ENCODE data around the gene MOB3A. TPM values are rescaled to one million over a fixed set of nuclear protein-coding genes. Genes with fewer than 3 reads are reported as not detected.
A peak's percentile ranks its signal among the peaks of the same experiment; 100 is the strongest.

Gene MOB3A
- total RNA-seq, 2 experiments from 2014 or later = 96.4 to 97.3 TPM

DNA sequence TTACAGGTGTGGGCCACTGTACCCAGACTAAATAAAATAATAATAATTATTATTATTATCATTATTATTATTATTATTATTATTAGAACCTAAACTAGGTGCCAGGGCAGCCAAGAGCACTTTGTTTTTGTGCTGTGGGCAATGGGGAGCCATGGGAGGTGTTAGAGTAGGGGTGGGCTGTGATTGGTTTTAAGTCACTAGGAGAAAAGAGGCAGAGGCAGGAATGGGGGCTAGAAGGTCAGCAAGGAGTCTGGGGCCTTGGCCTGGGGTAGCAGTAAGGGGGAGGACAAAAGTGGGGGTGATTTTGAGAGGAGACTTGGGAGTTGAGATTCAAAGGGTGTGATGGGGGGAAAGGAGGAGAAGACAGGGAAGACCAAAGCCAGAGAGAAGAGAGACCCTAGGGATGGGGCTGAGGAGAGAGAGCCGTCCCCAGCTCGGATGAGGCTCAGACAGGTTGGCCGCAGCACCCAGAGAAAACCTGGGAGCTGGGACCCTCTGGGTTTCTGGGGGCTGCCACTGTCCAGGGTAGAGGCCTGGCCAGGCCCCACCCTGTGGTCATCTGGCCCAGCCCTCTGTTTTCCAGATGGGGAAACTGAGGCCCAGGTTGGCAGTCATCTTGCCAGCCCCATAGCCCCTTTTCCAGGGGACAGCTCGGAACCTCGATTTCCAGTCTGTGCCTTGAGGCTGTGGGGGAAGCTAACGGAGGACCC lies 62.9 kb downstream of the MOB3A start:
- Histone ChIP-seq H3K36me3 (ENCODE audit: insufficient read depth, low read length) (peaks cover 7% of the 10 kb centered on the region), H3K27ac (ENCODE audit: low read depth in 1 of 2, low read length in 2 of 2) (peak overlapping the region in 1 of 2 donors; percentile 7), H3K4me3 (ENCODE audit: low read length) (no peak overlapping the region), H3K27me3 (ENCODE audit: control insufficient read depth in 1 of 2, insufficient read depth in 2 of 2, low read length in 2 of 2) (no peaks in the 10 kb centered on the region), H3K9me3 (ENCODE audit: control insufficient read depth in 1 of 2, insufficient read depth in 1 of 2, low read length in 2 of 2) (peaks cover 0 to 20% of the 10 kb centered on the region in 2 experiments), H3K4me1 (ENCODE audit: insufficient read depth, low read length) (peaks cover 41% of the 10 kb centered on the region)
- POLR2A ChIA-PET = interaction anchor here (1.1 to 3.1 kb wide), 5 partner anchors 8 to 19 kb away, joined by 5 to 31 read pairs (median 6); partner anchors contain the start of gene MKNK2
- H3K27me3 Mint-ChIP-seq = no peaks in the 10 kb centered on the region
- H3K4me1 Mint-ChIP-seq (ENCODE audit: low read depth) = peaks cover 32% of the 10 kb centered on the region
- intact Hi-C loops (cut with DNase I, micrococcal nuclease) = no loop called here
- H3K4me3 Mint-ChIP-seq = peak overlapping the region; percentile 38
- peaks cover 13% of the 10 kb centered on the region for H3K36me3 Mint-ChIP-seq (ENCODE audit: low read depth)
- DNase-seq (no peak), ATAC-seq (ENCODE audit: poor library complexity) (no peak)
- TF ChIP-seq, protein P1, sequence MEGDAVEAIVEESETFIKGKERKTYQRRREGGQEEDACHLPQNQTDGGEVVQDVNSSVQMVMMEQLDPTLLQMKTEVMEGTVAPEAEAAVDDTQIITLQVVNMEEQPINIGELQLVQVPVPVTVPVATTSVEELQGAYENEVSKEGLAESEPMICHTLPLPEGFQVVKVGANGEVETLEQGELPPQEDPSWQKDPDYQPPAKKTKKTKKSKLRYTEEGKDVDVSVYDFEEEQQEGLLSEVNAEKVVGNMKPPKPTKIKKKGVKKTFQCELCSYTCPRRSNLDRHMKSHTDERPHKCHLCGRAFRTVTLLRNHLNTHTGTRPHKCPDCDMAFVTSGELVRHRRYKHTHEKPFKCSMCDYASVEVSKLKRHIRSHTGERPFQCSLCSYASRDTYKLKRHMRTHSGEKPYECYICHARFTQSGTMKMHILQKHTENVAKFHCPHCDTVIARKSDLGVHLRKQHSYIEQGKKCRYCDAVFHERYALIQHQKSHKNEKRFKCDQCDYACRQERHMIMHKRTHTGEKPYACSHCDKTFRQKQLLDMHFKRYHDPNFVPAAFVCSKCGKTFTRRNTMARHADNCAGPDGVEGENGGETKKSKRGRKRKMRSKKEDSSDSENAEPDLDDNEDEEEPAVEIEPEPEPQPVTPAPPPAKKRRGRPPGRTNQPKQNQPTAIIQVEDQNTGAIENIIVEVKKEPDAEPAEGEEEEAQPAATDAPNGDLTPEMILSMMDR (IDR thresholded peaks at IDR 0.05) = no peak
- H3K27ac Mint-ChIP-seq = peak overlapping the region; percentile 90
- H3K9me3 Mint-ChIP-seq = no peaks in the 10 kb centered on the region
- CTCF ChIA-PET = interaction anchor here (0.5 kb wide), 1 partner anchor 14 kb away, joined by 4 read pairs; no protein-coding TSS in a partner anchor

DNA sequence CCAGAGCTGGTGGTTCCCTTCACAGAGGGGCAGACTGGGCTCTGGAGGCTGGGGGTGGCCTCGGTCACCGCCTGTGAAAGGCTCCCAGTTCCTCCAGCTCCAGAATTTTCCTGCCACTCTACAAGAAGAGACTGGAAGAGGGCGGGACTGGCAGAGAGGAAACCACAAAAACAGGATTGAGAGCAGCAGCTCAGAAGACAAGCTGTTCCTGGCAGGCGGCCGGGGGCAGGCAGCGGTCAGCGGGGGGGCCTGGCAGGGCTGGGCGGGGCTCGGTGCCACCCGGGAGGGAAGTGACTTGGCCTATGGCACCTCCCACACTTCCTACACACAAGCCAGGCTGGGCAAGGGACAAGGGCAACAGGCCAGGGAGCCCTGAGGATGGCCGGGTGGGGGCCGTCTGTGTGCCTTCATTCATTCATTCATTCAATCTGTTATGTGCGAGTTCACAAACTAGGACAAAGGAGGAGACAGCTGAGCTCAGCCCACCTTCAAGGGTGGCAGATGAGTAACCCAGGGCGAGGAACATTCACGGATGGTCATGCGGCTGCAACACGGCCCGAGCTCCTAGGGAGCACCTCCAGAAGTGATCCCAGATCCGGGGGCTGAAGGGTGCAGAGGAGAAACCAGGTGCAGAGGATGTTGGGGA lies 63.7 kb downstream of the MOB3A start:
- TF ChIP-seq, protein P1 (IDR thresholded peaks at IDR 0.05) = no peak
- Mint-ChIP-seq H3K4me1 (ENCODE audit: low read depth) (peaks cover 33% of the 10 kb centered on the region), H3K36me3 (ENCODE audit: low read depth) (peaks cover 7% of the 10 kb centered on the region), H3K4me3 (peak overlapping the region; percentile 63), H3K9me3 (no peaks in the 10 kb centered on the region), H3K27ac (peak overlapping the region; percentile 90), H3K27me3 (no peaks in the 10 kb centered on the region)
- no peaks in the 10 kb centered on the region for H3K27me3 ChIP-seq (ENCODE audit: control insufficient read depth in 1 of 2, insufficient read depth in 2 of 2, low read length in 2 of 2)
- H3K36me3 ChIP-seq (ENCODE audit: insufficient read depth, low read length) = no peaks in the 10 kb centered on the region
- ChIA-PET CTCF (interaction anchor here (1.1 to 1.2 kb wide), 2 partner anchors 13 to 37 kb away, joined by 3 to 5 read pairs; no protein-coding TSS in a partner anchor), POLR2A (interaction anchor here (0.6 to 3.1 kb wide), 10 partner anchors 9 to 153 kb away, joined by 3 to 31 read pairs (median 4); partner anchors contain the start of gene MKNK2)
- intact Hi-C loops (cut with DNase I, micrococcal nuclease) = no loop called here
- DNase-seq = peak in 8 of 14 experiments; percentile 39 to 83 (median 60)
- H3K4me3 ChIP-seq (ENCODE audit: low read length) = peak overlapping the region; percentile 17
- peak overlapping the region; percentile 14 to 60 for H3K27ac ChIP-seq (ENCODE audit: low read depth in 1 of 2, low read length in 2 of 2)
- ATAC-seq (ENCODE audit: poor library complexity) = no peak
- H3K9me3 ChIP-seq (ENCODE audit: control insufficient read depth in 1 of 2, insufficient read depth in 1 of 2, low read length in 2 of 2) = peaks cover 0 to 20% of the 10 kb centered on the region in 2 experiments
- peaks cover 41% of the 10 kb centered on the region for H3K4me1 ChIP-seq (ENCODE audit: insufficient read depth, low read length)

DNA sequence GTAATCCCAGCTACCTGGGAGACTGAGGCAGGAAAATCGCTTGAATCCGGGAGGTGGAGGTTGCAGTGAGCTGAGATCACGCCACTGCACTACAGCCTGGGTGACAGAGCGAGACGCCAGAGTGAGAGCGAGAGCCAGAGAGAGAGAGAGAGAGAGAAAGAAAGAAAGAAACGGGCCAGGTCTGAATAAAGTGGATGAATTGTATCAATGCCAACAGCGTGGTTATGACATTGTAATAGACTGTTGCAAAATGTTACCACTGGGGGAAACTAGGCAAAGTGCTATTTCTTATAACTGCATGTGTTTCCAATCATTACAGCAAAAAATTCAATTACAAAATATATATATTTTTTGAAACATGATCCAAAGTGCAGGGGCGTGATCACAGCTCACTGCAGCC lies 68.8 kb downstream of the MOB3A start:
- H3K4me3 Mint-ChIP-seq = no peak overlapping the region
- H3K36me3 Mint-ChIP-seq (ENCODE audit: low read depth) = no peaks in the 10 kb centered on the region
- ATAC-seq (ENCODE audit: poor library complexity) (no peak), DNase-seq (no peak)
- ChIA-PET POLR2A (no interaction called here), CTCF (no interaction called here)
- intact Hi-C loops (cut with DNase I, micrococcal nuclease) = no loop called here
- Histone ChIP-seq H3K36me3 (ENCODE audit: insufficient read depth, low read length) (no peaks in the 10 kb centered on the region), H3K4me3 (ENCODE audit: low read length) (no peak overlapping the region), H3K27me3 (ENCODE audit: control insufficient read depth in 1 of 2, insufficient read depth in 2 of 2, low read length in 2 of 2) (no peaks in the 10 kb centered on the region), H3K27ac (ENCODE audit: low read depth in 1 of 2, low read length in 2 of 2) (no peak overlapping the region), H3K4me1 (ENCODE audit: insufficient read depth, low read length) (peaks cover 11% of the 10 kb centered on the region), H3K9me3 (ENCODE audit: control insufficient read depth in 1 of 2, insufficient read depth in 1 of 2, low read length in 2 of 2) (peaks cover 0 to 5% of the 10 kb centered on the region in 2 experiments)
- no peaks in the 10 kb centered on the region for H3K27me3 Mint-ChIP-seq
- H3K4me1 Mint-ChIP-seq (ENCODE audit: low read depth) = peaks cover 15% of the 10 kb centered on the region
- no peak overlapping the region for H3K27ac Mint-ChIP-seq
- no peaks in the 10 kb centered on the region for H3K9me3 Mint-ChIP-seq
- TF ChIP-seq, protein P1 (IDR thresholded peaks at IDR 0.05) = no peak
